GM20000 (cell line): ENCODE measurements around the gene DNER.
A peak's percentile ranks its signal among the peaks of the same experiment; 100 is the strongest.
"Not testable (repeated sequence)": the region's sequence is repeated elsewhere in the genome, so short reads cannot be mapped to it uniquely, and the experiment has no call there.

ENCODE experiments used
- DNase-seq: peaks from one replicate; pipeline ENCODE4 v3.0.0; 2012; ENCODE audit warnings: low spot score
- CTCF ChIP-seq: IDR thresholded peaks from 2 replicates; pipeline ENCODE4 v1.5.1; 2012; ENCODE audit warnings: mild to moderate bottlenecking, control low read depth; ENCODE audit errors: extremely low read depth, missing control alignments

Gene DNER

DNA sequence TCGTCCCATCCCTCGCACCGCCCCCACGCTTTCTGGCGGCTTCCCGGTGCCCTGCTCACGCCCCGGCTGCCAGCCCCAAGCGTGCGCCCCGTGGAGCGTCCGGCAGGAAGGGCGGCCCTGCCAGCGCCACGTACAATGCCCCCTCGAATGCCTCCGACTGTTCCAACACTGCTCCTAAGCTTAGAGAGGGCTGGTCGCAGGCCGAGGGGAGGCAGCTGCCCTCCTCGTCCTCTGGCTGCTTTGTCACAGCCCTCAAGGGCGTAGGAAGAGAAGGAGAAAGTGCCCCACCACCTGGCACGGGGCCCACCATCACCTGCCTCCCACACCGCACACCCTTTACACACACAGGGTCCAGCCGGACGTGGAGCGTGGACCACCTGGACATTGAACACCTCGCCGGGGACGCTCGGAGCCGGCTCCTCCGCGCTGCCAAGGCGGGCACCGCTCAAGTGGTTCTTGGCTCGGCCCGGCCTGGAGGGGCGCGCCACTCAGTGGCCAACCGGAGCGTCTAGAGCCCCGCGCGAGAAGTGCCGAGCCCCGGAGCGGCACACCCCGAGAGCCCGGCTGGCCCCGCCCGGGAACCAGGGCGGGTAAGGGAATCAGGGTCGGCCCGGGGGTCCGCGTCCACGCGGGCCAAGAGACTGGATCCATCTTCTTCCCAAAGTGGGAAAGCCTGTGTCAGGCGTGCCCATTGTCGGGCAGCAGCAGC is 830 bp downstream of the DNER start:
- peak; percentile 40 for DNase-seq
- no peak for TF ChIP-seq CTCF

DNA sequence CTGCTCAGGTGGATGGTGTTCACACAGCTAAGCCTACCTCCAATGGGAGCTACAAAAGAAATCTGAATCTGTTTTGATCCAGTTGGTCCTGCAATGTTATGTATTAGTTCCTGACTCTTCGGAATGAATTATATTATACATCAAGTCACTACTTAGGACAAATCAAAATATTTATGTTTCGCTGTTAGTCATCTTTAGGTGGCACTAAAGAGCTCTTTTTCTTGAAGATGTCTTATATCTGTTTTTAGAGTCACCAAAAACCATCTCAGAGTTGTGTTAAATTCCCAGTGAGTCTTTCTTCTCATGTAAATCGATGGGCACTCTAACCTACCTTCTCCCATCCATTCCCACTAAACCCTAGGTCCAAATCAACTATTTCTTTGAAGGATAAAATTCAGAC is 2.2 kb downstream of the DNER start:
- peak; percentile 33 for DNase-seq
- no peak for TF ChIP-seq CTCF

DNA sequence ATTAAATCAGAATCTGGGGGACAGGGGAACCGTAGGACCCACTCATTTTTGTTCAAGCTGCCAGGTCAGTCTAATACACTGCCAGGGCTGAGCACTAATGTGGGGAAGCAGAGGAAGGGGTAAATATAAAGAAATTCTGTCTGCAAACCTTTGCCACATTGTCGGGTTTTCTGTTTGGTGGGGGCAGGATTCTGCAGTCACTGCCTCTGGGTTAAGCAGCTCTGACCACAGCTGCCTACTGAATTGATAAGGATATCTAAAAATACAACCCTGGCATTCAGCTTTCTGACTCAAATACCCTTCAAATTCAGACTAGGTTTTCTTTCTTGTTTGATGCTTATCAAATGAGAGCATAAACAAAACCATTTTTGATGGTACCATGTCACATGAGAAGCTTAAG is 6.0 kb downstream of the DNER start:
- TF ChIP-seq CTCF: no peak
- no peak for DNase-seq

DNA sequence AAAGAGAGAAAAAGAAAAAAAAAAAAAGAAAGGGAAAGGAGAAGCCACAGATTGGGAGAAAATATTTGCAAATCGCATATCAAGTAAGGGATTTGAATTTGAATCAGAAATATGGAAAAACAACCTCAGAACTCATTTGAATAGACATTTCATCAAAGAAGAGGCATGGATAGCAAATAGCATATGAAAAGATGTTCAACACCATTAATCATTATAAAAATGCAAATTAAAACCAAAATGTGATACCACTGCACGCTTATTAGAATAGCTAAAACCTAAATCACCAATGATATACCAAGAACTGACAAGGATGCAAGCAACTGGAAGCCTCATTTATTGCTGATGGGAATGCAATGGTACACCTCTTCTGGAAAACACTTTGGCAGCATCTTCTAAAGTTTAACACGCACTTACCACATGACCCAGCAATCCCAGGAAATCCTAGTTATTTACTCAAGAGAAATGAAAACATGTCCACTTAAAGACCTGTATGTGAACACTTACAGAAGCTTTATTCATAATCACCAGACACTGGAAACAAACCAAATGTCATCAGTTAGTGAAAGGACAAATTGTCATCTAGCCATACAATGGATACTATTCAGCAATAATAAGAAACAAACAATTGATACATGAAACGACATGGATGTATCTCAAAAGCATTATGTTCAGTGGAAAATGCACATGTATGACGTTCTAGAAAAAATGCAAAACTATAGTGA is 10.3 kb downstream of the DNER start:
- DNase-seq: no peak
- no peak for TF ChIP-seq CTCF

DNA sequence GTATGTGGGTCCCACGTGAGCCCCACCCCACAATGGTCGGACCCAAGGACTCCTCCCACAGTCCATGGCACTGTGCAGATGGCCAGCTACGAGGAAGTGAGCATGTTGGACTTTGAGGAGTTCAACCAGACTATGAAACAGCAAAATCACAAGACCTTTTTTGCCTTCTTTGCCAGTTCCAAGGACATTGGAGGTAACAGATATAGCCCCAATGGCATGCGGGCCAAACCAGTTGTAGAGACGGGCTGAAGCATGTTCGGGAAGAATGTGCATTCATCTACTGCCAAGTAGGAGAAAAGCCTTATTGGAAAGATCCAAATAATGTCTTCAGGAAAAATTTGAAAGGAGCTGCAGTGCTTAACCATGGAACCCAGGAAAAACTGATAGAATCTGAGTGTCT is 12.6 kb downstream of the DNER start:
- no peak for TF ChIP-seq CTCF

GRCh38 chr2:229701062-229701461 is 13.3 kb downstream of the DNER start:
- no peak for TF ChIP-seq CTCF
- DNase-seq: no peak

More for the DNA sequence above, 12.6 kb downstream of the DNER start:
- no peak for DNase-seq

DNA sequence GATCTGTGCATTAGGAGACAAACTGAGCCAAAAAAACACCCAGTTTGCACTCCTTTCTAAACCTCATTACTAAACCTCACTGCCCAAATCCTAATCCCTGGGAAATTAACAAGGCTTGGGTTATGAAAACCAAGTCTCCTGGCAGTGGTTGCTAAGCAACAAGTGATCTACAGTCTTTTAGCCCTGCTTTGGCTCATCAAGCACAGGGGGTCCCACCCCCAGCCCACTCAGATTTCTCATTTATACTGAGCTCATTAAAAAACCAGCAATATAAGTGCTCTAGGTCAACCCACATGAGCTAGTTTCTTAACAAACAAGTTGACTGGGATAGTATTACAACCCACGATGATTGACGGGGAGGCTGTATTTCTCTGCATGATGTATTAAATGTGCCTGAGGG is 18.4 kb downstream of the DNER start:
- no peak for TF ChIP-seq CTCF
- no peak for DNase-seq

DNA sequence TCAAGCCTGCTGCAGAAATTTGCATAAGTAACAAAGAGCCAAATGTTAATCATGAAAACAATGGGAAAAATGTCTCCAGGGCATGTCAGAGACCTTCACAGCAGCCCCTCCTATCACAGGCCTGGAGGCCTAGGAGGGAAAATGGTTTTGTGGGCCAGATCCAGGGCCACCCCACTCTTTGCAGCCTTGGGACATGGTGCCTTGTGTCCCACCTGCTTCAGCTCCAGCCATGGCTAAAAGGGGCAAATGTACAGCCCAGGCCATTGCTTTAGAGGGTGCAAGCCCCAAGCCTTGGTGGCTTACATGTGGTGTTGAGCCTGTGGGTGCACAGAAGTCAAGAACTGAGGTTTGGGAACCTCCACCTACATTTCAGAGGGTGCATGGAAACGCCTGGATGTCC is 20.5 kb downstream of the DNER start:
- not testable (repeated sequence) for DNase-seq
